HepG2 (cell line): ENCODE results near the gene PPP2R2C. TPM values are rescaled to one million over a fixed set of nuclear protein-coding genes. Genes with fewer than 3 reads are reported as not detected.

Source experiments
- ATAC-seq: fragments of 200-7000 bp; cut with Tn5 transposase; 3 replicates; pipeline ENCODE4 v1.9.1; 2020; ENCODE audit warnings: mild to moderate bottlenecking, moderate library complexity
- BruUV-seq: library from RNA; stranded (reverse); fragments of 400-500 nt; replicated peaks from 2 replicates; lab custom pipeline; 2021; lab: Mats Ljungman, UMichigan
- CTCF ChIA-PET: fragments of 300-600 bp; formaldehyde crosslinking; extraction: SDS; loops from one replicate; lab custom pipeline; 2021; ENCODE audit warnings: low total read pairs, inconsistent platforms, low intra/inter-chr PET ratio; lab: Yijun Ruan, JAX
- POLR2A ChIA-PET: fragments of 350-600 bp; sonication (Branson Sonifier 250); formaldehyde crosslinking; loops from one replicate; lab custom pipeline; 2020; ENCODE audit warnings: antibody characterized with exemption, inconsistent platforms; lab: Yijun Ruan, JAX
- DNase-seq: peaks from one replicate; pipeline ENCODE4 v3.0.0-alpha.2; 2015; ENCODE audit warnings: low spot score
- FAIRE-seq: peaks from 3 replicates; lab custom pipeline; 2011; peaks lifted over from hg19 to GRCh38; lab: Jason Lieb, UNC
- H2AFZ ChIP-seq: one replicate; pipeline ENCODE4 v1.6.1; 2011; ENCODE audit warnings: low read length, inconsistent platforms
- H3K27ac ChIP-seq: fragments of 300-600 bp; 3 replicates; pipeline ENCODE4 v1.8.0; 2011; ENCODE audit warnings: mixed run types, mild to moderate bottlenecking, mixed read lengths, low read length, inconsistent platforms; ENCODE audit not compliant: insufficient read depth; ENCODE audit errors: extremely low read length
- H3K27me3 ChIP-seq, 2 experiments: fragments of 200-600 bp in 1 of 2; 2 replicates in 1 of 2; 3 replicates in 1 of 2; pipeline versions ENCODE4 v1.6.0 to v1.8.0; 2011; ENCODE audit warnings: low read length in 2 of 2, mild to moderate bottlenecking in 2 of 2, moderate library complexity in 2 of 2, inconsistent platforms in 1 of 2; ENCODE audit not compliant: insufficient read depth in 2 of 2, control insufficient read depth in 1 of 2
- H3K36me3 ChIP-seq, 2 experiments: fragments of 200-600 bp in 1 of 2; replicated peaks in 1 of 2; 2 replicates in 1 of 2; 3 replicates in 1 of 2; pipeline versions ENCODE4 v1.5.1 to v1.8.0; 2011; ENCODE audit warnings: low read length in 2 of 2, inconsistent platforms in 1 of 2; ENCODE audit not compliant: insufficient read depth in 2 of 2, control insufficient read depth in 1 of 2
- H3K4me1 ChIP-seq: 2 replicates; pipeline ENCODE4 v1.5.1; 2012; ENCODE audit warnings: low read length, inconsistent platforms; ENCODE audit not compliant: insufficient read depth
- H3K4me2 ChIP-seq: 2 replicates; pipeline ENCODE4 v1.6.0; 2011; ENCODE audit warnings: low read depth, low read length, inconsistent platforms
- H3K4me3 ChIP-seq, 3 experiments: fragments of 200-600 bp in 1 of 3; sonication (generic), shearing (Covaris generic) in 1 of 3; replicated peaks in 1 of 3; 2 replicates each; pipeline ENCODE4 v1.5.1; 2011 to 2016; ENCODE audit warnings: low read length in 3 of 3, inconsistent platforms in 2 of 3, low read depth in 2 of 3, mild to moderate bottlenecking in 2 of 3, control low read depth in 1 of 3, mixed read lengths in 1 of 3; ENCODE audit not compliant: insufficient read depth in 1 of 3
- H3K79me2 ChIP-seq: one replicate; pipeline ENCODE4 v1.6.1; 2011; ENCODE audit warnings: low read length, inconsistent platforms; ENCODE audit not compliant: insufficient read depth
- H3K9ac ChIP-seq: 2 replicates; pipeline ENCODE4 v1.6.0; 2011; ENCODE audit warnings: mild to moderate bottlenecking, low read depth, low read length, inconsistent platforms; ENCODE audit not compliant: insufficient read depth
- H3K9me3 ChIP-seq: 2 replicates; pipeline ENCODE4 v1.5.1; 2012; ENCODE audit warnings: mild to moderate bottlenecking, low read length
- H4K20me1 ChIP-seq: 2 replicates; pipeline ENCODE4 v1.6.0; 2011; ENCODE audit warnings: inconsistent platforms, mild to moderate bottlenecking, low read length, moderate library complexity; ENCODE audit not compliant: insufficient read depth
- HNRNPK ChIP-seq: fragments of 200-400 bp; formaldehyde crosslinking; IDR thresholded peaks from 2 replicates; pipeline ENCODE4 v1.6.1; 2018; ENCODE audit warnings: low read length, low read depth, moderate library complexity, mild to moderate bottlenecking; ENCODE audit not compliant: poor library complexity, severe bottlenecking
- KDM5A ChIP-seq: fragments of 200-600 bp; sonication (generic); IDR thresholded peaks from 2 replicates; pipeline ENCODE4 v1.7.0; 2018; ENCODE audit warnings: antibody characterized with exemption, mild to moderate bottlenecking, low read length, borderline replicate concordance
- SSRP1 ChIP-seq: IDR thresholded peaks from 2 replicates; pipeline ENCODE4 v1.6.1; 2016; ENCODE audit warnings: control low read depth
- TRIM24 ChIP-seq: sonication (generic); formaldehyde crosslinking; IDR thresholded peaks from 2 replicates; pipeline ENCODE4 v1.8.0; 2022; ENCODE audit warnings: mild to moderate bottlenecking, missing genetic modification reagents
- WGBS: methylation state at CpG from one replicate; pipeline ENCODE4 v1.1.6; 2017; ENCODE audit warnings: low lambda C conversion rate; 5-methylcytosine and 5-hydroxymethylcytosine counted together
- in situ Hi-C: cut with HindIII; loops from 2 replicates; pipeline ENCODE4 v1.10.0; 2017; ENCODE audit warnings: low pct_unique_long_range_greater_than_20kb; ENCODE audit not compliant: extremely low pct_ligation_motif_present
- intact Hi-C: fragments of 100-400 bp; cut with micrococcal nuclease; formaldehyde crosslinking; loops from one replicate; pipeline ENCODE4 v1.10.0; 2022; ENCODE audit not compliant: unreplicated experiment
- polyA plus RNA-seq, 8 experiments: library from polyadenylated mRNA; depleted of rRNA in 3 of 8; stranded (reverse) in 7 of 8; unstranded in 1 of 8; fragments of >200 nt; fragmentation: Illumina TruSeq in 4 of 8; extraction: Trizol in 4 of 8; gene quantifications; 2 replicates each; pipeline versions ENCODE4 v1.2.1 to v1.2.3, GENCODE V29; 2011 to 2016; ENCODE audit warnings: low read depth in 4 of 8, missing spikeins in 1 of 8, mixed read lengths in 1 of 8; ENCODE audit not compliant: insufficient read depth in 1 of 8
- total RNA-seq, 5 experiments: library from RNA; depleted of rRNA; stranded (reverse); fragments of >200 nt; fragmentation: Illumina TruSeq; extraction: Trizol; gene quantifications; 2 replicates each; pipeline ENCODE4 v1.2.3, GENCODE V29; 2016; ENCODE audit warnings: low read depth in 1 of 5
- TF ChIP-seq, protein P1 (sequence below): sonication (generic); formaldehyde crosslinking; IDR thresholded peaks from 2 replicates; pipeline ENCODE4 v1.8.0; 2022; ENCODE audit warnings: missing genetic modification reagents, mild to moderate bottlenecking, inconsistent platforms, borderline replicate concordance
- TF ChIP-seq, protein P2 (sequence below): sonication (generic); formaldehyde crosslinking; IDR thresholded peaks from 2 replicates; pipeline ENCODE4 v1.5.0; 2020; ENCODE audit warnings: missing genetic modification reagents
- TF ChIP-seq, protein P3 (sequence below): sonication (generic); IDR thresholded peaks from 2 replicates; pipeline ENCODE4 v1.6.1; 2016; ENCODE audit warnings: low read depth, borderline replicate concordance

Gene PPP2R2C
- total and polyA plus RNA-seq, 2 of the 13 experiments (the other 11 are each of a cell fraction or from before 2014, with no cell fraction given): 0.60 to 8.6 TPM

- no TSS peak for BruUV-seq
- intact Hi-C loops (no loop called here), in situ Hi-C loops (no loop called here)
- H3K4me3 ChIP-seq: no peak overlapping the region
- ATAC-seq (no peak), DNase-seq (no peak), FAIRE-seq (no peak)
- H3K36me3 ChIP-seq: no peaks in the 10 kb centered on the region
- 21% methylated on average over 10 of the region's 21 CpGs for WGBS
- CTCF ChIA-PET: no interaction called here
- POLR2A ChIA-PET: no interaction called here
- 0 out of 2 replicates have a peak, but pooled peaks cover 2% of the 10 kb centered on the region for H4K20me1 ChIP-seq
- H3K4me1 ChIP-seq: no peaks in the 10 kb centered on the region
- H3K4me2 ChIP-seq: no peak overlapping the region
- H3K9me3 ChIP-seq: no peaks in the 10 kb centered on the region
- H3K9ac ChIP-seq: no peak overlapping the region
- no peak overlapping the region for H3K27ac ChIP-seq
- TF ChIP-seq, protein P1, sequence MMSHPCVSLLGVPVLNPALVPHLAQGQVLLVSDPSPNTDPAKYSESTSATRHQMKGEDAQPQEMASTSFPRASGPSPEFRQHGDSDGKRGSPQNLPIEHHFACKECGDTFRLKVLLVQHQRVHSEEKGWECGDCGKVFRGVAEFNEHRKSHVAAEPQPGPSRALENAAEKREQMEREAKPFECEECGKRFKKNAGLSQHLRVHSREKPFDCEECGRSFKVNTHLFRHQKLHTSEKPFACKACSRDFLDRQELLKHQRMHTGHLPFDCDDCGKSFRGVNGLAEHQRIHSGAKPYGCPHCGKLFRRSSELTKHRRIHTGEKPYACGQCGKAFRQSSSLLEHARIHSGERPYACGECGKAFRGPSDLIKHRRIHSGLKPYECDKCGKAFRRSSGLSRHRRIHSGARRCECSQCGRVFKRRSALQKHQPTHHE (CRISPR knock-in tag): no peak
- TF ChIP-seq, protein P2, sequence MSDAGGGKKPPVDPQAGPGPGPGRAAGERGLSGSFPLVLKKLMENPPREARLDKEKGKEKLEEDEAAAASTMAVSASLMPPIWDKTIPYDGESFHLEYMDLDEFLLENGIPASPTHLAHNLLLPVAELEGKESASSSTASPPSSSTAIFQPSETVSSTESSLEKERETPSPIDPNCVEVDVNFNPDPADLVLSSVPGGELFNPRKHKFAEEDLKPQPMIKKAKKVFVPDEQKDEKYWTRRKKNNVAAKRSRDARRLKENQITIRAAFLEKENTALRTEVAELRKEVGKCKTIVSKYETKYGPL: no peak
- TF ChIP-seq, protein P3, sequence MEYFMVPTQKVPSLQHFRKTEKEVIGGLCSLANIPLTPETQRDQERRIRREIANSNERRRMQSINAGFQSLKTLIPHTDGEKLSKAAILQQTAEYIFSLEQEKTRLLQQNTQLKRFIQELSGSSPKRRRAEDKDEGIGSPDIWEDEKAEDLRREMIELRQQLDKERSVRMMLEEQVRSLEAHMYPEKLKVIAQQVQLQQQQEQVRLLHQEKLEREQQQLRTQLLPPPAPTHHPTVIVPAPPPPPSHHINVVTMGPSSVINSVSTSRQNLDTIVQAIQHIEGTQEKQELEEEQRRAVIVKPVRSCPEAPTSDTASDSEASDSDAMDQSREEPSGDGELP: no peak
- TF ChIP-seq TRIM24 (CRISPR knock-in tag): no peak
- no peak for TF ChIP-seq HNRNPK
- no peak for TF ChIP-seq KDM5A
- no peak for TF ChIP-seq SSRP1
- no peaks in the 10 kb centered on the region for H3K79me2 ChIP-seq
- H3K27me3 ChIP-seq: peaks cover 9 to 72% of the 10 kb centered on the region in 2 experiments
- no peak overlapping the region for H2AFZ ChIP-seq
Measured at GRCh38 chr4:6443035-6444023, 29.1 kb downstream of the PPP2R2C start.
